Activated naive CD4-positive, alpha-beta T cell treated with anti-CD3 and anti-CD28 coated beads for 36 hours (primary cell): ENCODE results near the gene TRAFD1. TPM values are rescaled to one million over a fixed set of nuclear protein-coding genes. Genes with fewer than 3 reads are reported as not detected.
"Not testable (repeated sequence)": the region's sequence is repeated elsewhere in the genome, so short reads cannot be mapped to it uniquely, and the experiment has no call there.

Experiments used
- CTCF ChIA-PET: fragments of 350-600 bp; sonication (Branson Sonifier 250); formaldehyde crosslinking; loops from one replicate; lab custom pipeline; 2021; ENCODE audit warnings: antibody characterized with exemption; lab: Charles Lee
- DNase-seq: peaks from one replicate; pipeline ENCODE4 v3.0.0-alpha.2; 2020
- H3K27ac Mint-ChIP-seq: one replicate; pipeline ENCODE4 v1.8.0; 2021; ENCODE audit warnings: mild to moderate bottlenecking, mixed read lengths
- H3K27me3 Mint-ChIP-seq: one replicate; pipeline ENCODE4 v1.8.0; 2021; ENCODE audit warnings: low read depth, mixed read lengths
- H3K36me3 Mint-ChIP-seq: one replicate; pipeline ENCODE4 v1.8.0; 2021; ENCODE audit warnings: low read depth, mixed read lengths
- H3K4me1 Mint-ChIP-seq: one replicate; pipeline ENCODE4 v1.8.0; 2021; ENCODE audit warnings: low read depth, mixed read lengths
- H3K4me3 Mint-ChIP-seq: one replicate; pipeline ENCODE4 v1.8.0; 2021; ENCODE audit warnings: mild to moderate bottlenecking, moderate library complexity, mixed read lengths
- H3K9me3 Mint-ChIP-seq: one replicate; pipeline ENCODE4 v1.8.0; 2021; ENCODE audit warnings: mixed read lengths
- intact Hi-C: fragments of 100-400 bp; cut with micrococcal nuclease; formaldehyde crosslinking; loops from one replicate; pipeline ENCODE4 v1.15.1; 2023
- total RNA-seq, 2 experiments: library from RNA; stranded (reverse); gene quantifications; one replicate each; pipeline ENCODE4 v1.2.3, GENCODE V29; 2021

TRAFD1 gene
- total RNA-seq, 2 experiments from 2014 or later = 49.6 to 55.7 TPM

DNA sequence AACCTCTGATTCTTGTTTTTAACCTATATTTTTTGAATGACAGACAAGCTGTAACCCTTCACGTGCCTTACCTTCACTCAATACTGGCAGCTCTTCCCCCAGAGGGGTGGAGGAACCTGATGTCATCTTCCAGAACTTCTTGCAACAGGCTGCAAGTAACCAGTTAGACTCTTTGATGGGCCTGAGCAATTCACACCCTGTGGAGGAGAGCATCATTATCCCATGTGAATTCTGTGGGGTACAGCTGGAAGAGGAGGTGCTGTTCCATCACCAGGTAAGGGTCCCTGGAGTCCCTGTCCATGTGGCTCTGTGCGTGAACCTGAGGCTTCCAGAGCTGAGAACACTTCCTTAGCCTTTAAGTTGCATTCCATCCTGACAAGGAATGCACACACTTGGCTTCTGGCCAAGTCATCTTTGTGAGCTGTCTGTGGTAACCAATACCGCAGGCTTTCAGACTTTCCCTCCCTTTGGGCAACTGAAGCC is 22.7 kb downstream of the TRAFD1 start:
- no peaks in the 10 kb centered on the region for H3K27me3 Mint-ChIP-seq
- DNase-seq = no peak
- no peak overlapping the region for H3K4me3 Mint-ChIP-seq
- peaks cover 1% of the 10 kb centered on the region for H3K4me1 Mint-ChIP-seq
- peak overlapping the region; percentile 70 for H3K27ac Mint-ChIP-seq
- intact Hi-C loops = no loop called here
- no peaks in the 10 kb centered on the region for H3K9me3 Mint-ChIP-seq
- CTCF ChIA-PET = interaction anchor here (1.1 to 1.2 kb wide), 2 partner anchors 15 to 50 kb away, joined by 3 read pairs; no protein-coding TSS in a partner anchor
- peaks cover 57% of the 10 kb centered on the region for H3K36me3 Mint-ChIP-seq

DNA sequence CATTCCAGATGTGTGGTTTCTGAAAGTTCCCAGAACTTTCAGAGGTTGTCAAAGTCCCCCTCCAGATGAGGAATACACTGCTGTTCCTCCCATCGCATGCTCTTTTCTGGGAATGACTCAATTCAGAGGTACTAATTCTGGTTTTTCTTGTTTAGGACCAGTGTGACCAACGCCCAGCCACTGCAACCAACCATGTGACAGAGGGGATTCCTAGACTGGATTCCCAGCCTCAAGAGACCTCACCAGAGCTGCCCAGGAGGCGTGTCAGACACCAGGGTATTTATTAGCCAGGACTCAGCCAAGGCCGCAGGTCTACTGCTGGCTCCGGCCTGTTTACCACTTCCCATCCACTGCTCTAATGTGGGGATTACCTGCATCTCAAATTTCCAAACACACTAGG is 24.2 kb downstream of the TRAFD1 start:
- CTCF ChIA-PET = no interaction called here
- no peak for DNase-seq
- Mint-ChIP-seq H3K27me3 (no peaks in the 10 kb centered on the region), H3K36me3 (peaks cover 61% of the 10 kb centered on the region), H3K4me1 (peaks cover 1% of the 10 kb centered on the region), H3K4me3 (no peak overlapping the region), H3K27ac (peak overlapping the region; percentile 24), H3K9me3 (peaks cover under 1% of the 10 kb centered on the region)
- intact Hi-C loops = no loop called here

DNA sequence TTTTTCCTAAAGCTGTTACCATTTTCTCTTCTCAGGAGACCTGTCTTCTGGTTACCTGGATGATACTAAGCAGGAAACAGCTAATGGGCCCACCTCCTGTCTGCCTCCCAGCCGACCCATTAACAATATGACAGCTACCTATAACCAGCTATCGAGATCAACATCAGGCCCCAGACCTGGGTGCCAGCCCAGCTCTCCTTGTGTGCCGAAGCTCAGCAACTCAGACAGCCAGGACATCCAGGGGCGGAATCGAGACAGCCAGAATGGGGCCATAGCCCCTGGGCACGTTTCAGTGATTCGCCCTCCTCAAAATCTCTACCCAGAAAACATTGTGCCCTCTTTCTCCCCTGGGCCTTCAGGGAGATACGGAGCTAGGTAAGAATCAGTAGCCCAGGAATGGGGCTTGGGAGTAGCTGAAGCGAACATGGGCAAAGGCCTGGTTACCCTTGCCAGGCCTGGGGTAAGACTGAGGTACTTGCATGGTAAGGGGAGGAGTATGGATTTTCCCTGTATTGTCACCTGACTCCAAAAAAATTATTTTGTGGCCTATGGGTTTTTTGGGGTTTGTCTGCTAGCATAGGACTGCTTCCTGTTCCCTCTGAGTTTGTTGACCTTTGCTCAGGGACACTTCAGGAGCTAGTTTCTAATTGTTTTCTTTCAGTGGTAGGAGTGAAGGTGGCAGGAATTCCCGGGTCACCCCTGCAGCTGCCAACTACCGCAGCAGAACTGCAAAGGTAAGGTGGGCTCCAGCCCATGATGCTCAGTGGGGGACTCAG is 26.6 kb downstream of the TRAFD1 start:
- H3K27me3 Mint-ChIP-seq = no peaks in the 10 kb centered on the region
- peak overlapping the region; percentile 38 for H3K27ac Mint-ChIP-seq
- intact Hi-C loops = no loop called here
- CTCF ChIA-PET = no interaction called here
- H3K9me3 Mint-ChIP-seq = peaks cover 17% of the 10 kb centered on the region
- peaks cover 1% of the 10 kb centered on the region for H3K4me1 Mint-ChIP-seq
- H3K4me3 Mint-ChIP-seq = no peak overlapping the region
- peaks cover 67% of the 10 kb centered on the region for H3K36me3 Mint-ChIP-seq
- DNase-seq = no peak

DNA sequence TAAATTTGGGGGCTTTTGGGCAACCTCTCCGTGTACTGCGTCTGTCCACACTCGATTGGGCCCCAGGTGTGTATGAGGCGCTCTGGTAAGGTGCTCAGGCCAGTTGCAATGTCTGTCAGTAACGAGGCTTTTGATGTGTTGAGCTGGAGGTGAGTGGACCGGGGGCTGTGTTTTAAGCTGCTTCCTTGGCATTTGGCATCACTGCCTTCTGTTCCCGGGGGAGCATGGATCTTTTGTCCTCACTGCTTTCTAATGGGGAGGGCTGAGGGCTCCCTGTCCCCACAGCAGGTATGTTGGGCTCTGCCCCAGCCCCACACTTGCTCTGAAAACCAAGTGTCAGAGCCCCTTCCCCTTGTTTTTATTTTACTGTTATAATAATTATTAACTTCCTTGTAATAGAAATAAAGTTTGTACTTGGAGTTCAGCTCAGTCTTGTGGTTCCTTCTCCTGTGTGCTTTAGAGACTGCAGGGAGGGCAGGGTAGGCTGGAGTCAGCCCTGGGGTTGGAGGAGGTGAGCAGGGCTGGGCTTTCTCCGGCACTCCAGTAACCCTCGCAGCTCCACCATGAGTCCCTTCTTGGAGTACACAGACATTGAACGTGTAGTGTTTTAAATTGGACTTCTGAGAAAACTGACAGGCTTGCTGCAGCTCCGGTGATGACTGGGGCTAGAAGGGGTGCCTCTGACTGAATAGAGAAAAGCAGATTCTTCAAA is 28.0 kb downstream of the TRAFD1 start:
- Mint-ChIP-seq H3K27me3 (no peaks in the 10 kb centered on the region), H3K4me1 (peaks cover 8% of the 10 kb centered on the region), H3K27ac (no peak overlapping the region), H3K9me3 (peaks cover 27% of the 10 kb centered on the region), H3K4me3 (no peak overlapping the region), H3K36me3 (peaks cover 78% of the 10 kb centered on the region)
- intact Hi-C loops = no loop called here
- CTCF ChIA-PET = interaction anchor here (0.5 to 1.3 kb wide), 2 partner anchors 44 to 234 kb away, joined by 3 read pairs; no protein-coding TSS in a partner anchor
- DNase-seq = no peak

DNA sequence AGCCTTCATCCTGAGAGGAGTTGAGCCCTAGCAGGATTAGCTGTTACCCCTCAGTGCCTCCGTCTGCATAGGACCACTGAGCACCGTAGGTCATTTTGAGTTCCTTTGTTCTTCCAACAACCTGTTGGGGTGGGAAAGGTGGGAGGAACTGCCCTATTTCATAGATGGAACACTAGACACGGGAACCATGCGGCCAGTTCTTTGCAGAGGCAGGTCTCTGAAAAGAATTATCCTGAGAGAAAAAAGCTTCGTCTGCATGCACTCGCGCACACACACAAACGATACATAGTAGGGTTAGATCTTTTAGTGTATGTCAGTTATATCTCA is 28.5 kb downstream of the TRAFD1 start:
- H3K27me3 Mint-ChIP-seq = no peaks in the 10 kb centered on the region
- CTCF ChIA-PET = interaction anchor here (1.3 kb wide), 1 partner anchor 44 kb away, joined by 3 read pairs; no protein-coding TSS in a partner anchor

DNA sequence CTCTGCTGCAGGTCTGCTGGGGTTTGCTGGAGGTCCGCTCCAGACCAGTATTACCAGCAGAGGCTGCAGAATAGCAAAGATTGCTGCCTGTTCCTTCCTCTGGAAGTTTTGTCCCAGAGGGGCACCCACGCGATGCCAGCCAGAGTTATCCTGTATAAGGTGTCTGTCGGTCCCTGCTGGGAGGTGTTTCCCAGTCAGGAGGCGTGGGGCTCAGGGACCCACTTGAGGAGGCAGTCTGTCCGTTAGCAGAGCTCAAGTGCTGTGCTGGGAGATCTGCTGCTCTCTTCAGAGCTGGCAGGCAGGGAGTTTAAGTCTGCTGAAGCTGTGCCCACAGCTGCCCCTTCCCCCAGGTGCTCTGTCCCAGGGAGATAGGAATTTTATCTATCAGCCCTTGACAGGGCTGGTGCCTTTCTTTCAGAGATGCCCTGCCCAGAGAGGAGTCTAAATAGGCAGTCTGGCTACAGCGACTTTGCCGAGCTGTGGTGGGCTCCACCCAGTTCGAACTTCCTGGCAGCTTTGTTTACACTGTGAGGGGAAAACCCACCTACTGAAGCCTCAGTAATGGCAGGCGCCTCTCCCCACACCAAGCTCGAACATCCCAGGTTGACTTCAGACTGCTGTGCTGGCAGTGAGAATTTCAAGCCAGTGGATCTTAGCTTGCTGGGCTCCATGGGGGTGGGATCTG is 33.2 kb downstream of the TRAFD1 start:
- H3K4me3 Mint-ChIP-seq, CTCF ChIA-PET, H3K27me3 Mint-ChIP-seq: not testable (repeated sequence)
- intact Hi-C loops = loop anchor here (2.0 kb wide), 1 partner anchor 28 kb away; no protein-coding TSS in a partner anchor
- Mint-ChIP-seq H3K27ac (peak overlapping the region; percentile 85), H3K9me3 (peaks cover 37% of the 10 kb centered on the region), H3K36me3 (peaks cover 81% of the 10 kb centered on the region), H3K4me1 (peaks cover 18% of the 10 kb centered on the region)
- peak; percentile 66 for DNase-seq

More for the DNA sequence above, 28.5 kb downstream of the TRAFD1 start:
- peaks cover 13% of the 10 kb centered on the region for H3K4me1 Mint-ChIP-seq
- no peak overlapping the region for H3K4me3 Mint-ChIP-seq
- peaks cover 80% of the 10 kb centered on the region for H3K36me3 Mint-ChIP-seq
- no peak overlapping the region for H3K27ac Mint-ChIP-seq
- H3K9me3 Mint-ChIP-seq = peaks cover 30% of the 10 kb centered on the region
- intact Hi-C loops = no loop called here
- DNase-seq = no peak

DNA sequence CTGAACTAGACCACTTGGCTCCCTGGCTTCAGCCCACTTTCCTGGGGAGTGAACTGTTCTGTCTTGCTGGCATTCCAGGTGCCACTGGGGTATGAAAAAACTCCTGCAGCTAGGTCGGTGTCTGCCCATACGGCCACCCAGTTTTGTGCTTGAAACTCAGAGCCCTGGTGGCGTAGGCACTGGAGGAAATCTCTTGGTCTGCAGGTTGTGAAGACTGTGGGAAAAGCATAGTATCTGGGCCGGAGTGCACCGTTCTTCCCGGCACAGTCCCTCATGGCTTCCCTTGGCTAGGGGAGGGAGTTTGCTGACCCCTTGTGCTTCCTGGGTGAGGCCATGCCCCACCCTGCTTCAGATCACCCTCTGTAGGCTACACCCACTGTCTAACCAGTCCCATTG is 33.8 kb downstream of the TRAFD1 start:
- DNase-seq = no peak
- intact Hi-C loops = loop anchor here (2.0 kb wide), 1 partner anchor 28 kb away; no protein-coding TSS in a partner anchor
- Mint-ChIP-seq H3K9me3 (peaks cover 37% of the 10 kb centered on the region), H3K27me3 (no peaks in the 10 kb centered on the region), H3K4me3 (no peak overlapping the region), H3K27ac (peak overlapping the region; percentile 85), H3K36me3 (peaks cover 76% of the 10 kb centered on the region), H3K4me1 (peaks cover 18% of the 10 kb centered on the region)
- CTCF ChIA-PET = interaction anchor here (0.6 kb wide), 1 partner anchor 17 kb away, joined by 4 read pairs; no protein-coding TSS in a partner anchor

DNA sequence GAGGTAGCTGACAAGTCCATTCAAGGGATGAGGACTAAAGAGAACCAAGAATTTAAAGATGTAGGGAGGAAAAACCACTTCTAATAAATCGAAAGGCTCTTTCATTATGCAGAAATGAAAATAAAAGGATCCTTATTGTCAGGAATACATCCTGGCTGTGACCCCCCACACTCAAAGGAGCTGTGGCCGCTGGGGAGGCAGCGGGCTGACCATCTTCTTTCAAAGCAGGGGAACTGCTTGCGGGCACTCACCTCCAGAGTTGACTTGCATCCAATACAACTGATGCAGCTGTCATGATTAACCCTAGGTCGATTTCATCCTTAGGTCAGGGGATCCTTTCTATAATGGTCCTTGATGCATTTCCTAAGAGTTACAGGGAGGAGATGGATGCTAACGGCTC is 35.3 kb downstream of the TRAFD1 start:
- Mint-ChIP-seq H3K27ac (no peak overlapping the region), H3K9me3 (peaks cover 32% of the 10 kb centered on the region)

DNA sequence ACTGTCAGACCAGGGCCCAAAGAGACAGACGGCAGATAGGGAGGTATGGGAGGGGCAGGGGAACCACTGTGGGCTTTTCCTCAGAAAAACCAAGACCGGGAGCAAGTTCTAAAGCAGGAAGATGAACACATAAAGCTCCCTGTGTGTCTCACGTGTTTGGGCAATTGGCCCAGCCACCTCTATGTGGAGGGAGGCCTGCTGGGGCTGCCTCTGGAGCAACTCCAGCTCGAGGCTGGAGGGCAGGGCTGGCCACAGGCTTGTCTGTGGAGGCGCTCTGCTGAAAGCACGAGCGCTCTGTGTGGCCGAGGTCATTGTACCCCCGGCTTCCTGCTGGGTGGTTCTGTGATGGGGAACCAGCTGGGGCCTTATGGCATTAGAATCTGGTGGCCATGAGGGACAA is 36.4 kb downstream of the TRAFD1 start:
- Mint-ChIP-seq H3K4me1 (peaks cover 18% of the 10 kb centered on the region), H3K4me3 (no peak overlapping the region), H3K27me3 (no peaks in the 10 kb centered on the region), H3K36me3 (peaks cover 54% of the 10 kb centered on the region), H3K27ac (no peak overlapping the region), H3K9me3 (peaks cover 23% of the 10 kb centered on the region)
- no peak for DNase-seq
- intact Hi-C loops = no loop called here
- CTCF ChIA-PET = no interaction called here

More for the DNA sequence above, 35.3 kb downstream of the TRAFD1 start:
- CTCF ChIA-PET = no interaction called here
- no peaks in the 10 kb centered on the region for H3K27me3 Mint-ChIP-seq
- no peak for DNase-seq
- intact Hi-C loops = no loop called here
- H3K4me3 Mint-ChIP-seq = no peak overlapping the region
- H3K36me3 Mint-ChIP-seq = peaks cover 65% of the 10 kb centered on the region
- H3K4me1 Mint-ChIP-seq = peaks cover 18% of the 10 kb centered on the region

DNA sequence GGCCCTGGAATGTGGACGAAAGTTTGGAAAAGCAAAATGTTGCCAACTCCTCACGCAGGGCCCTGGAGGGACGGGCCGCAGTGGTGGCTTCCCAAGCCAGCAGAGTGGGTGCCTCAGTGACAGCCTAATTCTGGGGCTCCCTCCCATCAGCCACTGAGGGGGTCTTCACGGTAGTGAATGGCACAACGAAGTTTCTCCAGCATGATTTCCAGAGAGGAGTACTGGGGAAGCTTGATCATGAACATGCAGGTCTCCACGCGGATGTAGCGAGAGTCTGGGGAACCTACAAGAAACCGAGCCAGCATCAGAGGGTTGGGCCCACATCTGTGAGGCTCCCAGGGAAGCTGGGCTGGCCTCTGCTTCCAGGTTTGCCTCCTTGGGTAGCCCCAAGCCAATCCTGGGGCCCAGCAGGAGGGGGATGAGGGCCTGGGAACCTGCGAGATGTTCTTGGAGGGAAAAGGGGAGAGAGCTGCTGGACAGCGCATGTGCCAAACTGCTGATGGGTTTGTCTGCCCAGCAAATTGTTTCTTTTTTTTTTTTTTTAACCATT is 37.0 kb downstream of the TRAFD1 start:
- Mint-ChIP-seq H3K36me3 (peaks cover 48% of the 10 kb centered on the region), H3K4me1 (peaks cover 18% of the 10 kb centered on the region), H3K27ac (no peak overlapping the region), H3K27me3 (no peaks in the 10 kb centered on the region), H3K4me3 (no peak overlapping the region), H3K9me3 (peaks cover 20% of the 10 kb centered on the region)
- CTCF ChIA-PET = no interaction called here
- DNase-seq = no peak
- intact Hi-C loops = no loop called here

DNA sequence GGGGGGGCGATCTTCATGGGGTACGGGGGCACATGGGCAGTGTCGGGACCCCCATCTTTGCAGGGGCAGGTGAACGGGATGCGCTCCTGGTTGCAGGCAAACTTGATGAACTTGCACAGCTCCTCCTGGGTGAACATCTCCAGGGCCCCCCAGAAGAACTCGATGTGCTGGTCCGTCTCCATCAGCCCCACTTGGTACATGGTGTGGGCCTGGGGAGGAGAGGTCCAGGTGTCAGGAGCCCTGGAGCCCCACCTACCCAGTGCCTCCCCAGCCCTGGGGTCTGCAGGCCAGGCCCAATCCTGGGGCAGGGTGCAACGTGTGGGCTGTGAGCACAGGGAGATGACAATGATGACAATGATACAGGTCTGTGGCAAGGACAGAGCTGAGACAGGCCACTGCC is 37.7 kb downstream of the TRAFD1 start:
- H3K4me3 Mint-ChIP-seq = no peak overlapping the region
- H3K27ac Mint-ChIP-seq = no peak overlapping the region
- no peak for DNase-seq
- intact Hi-C loops = no loop called here
- H3K9me3 Mint-ChIP-seq = peaks cover 13% of the 10 kb centered on the region
- H3K27me3 Mint-ChIP-seq = no peaks in the 10 kb centered on the region
- H3K36me3 Mint-ChIP-seq = peaks cover 40% of the 10 kb centered on the region
- peaks cover 15% of the 10 kb centered on the region for H3K4me1 Mint-ChIP-seq
- CTCF ChIA-PET = no interaction called here

DNA sequence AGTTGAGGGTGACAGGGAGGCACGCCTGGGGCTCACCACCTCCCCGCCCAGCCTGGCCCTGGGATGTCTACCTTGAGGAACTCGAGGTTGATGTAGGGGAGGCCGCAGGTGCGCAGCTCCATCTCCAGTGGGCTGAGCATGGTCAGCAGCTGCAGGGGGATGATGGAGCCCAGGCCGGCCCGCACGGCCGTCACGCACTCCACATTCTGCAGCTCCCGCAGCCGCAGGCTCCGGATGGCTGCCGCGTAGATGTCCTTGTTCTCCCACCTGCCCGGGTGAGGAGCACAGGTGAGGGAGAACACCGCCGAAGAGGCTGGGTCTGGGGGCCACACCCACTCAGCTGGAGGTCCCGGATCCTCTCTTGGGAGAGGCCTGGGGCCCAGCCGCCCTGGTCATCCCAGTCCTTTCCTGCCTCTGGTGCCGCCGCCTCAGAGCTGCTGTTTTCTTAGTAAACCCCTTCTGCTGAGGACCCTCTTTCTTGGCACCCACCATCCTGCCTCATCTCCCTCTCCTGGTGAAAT is 38.2 kb downstream of the TRAFD1 start:
- Mint-ChIP-seq H3K4me1 (peaks cover 10% of the 10 kb centered on the region), H3K36me3 (peaks cover 36% of the 10 kb centered on the region), H3K27me3 (no peaks in the 10 kb centered on the region), H3K4me3 (no peak overlapping the region), H3K27ac (no peak overlapping the region), H3K9me3 (peaks cover 10% of the 10 kb centered on the region)
- CTCF ChIA-PET = no interaction called here
- no peak for DNase-seq
- intact Hi-C loops = no loop called here
